Testis (tissue), 3 donors: Measurements from ENCODE around the gene TRIP6. TPM values are rescaled to one million over a fixed set of nuclear protein-coding genes. Genes with fewer than 3 reads are reported as not detected.

Experiments
- DNase-seq: peaks from one replicate; pipeline ENCODE4 v3.0.0-alpha.2; 2019
- H3K27ac ChIP-seq, 2 donors: fragments of 200-600 bp; sonication (generic); one replicate each; pipeline ENCODE4 v1.5.1; 2019
- H3K27me3 ChIP-seq: fragments of 200-600 bp; sonication (generic); one replicate; pipeline ENCODE4 v1.5.1; 2019
- H3K36me3 ChIP-seq: fragments of 200-600 bp; sonication (generic); one replicate; pipeline ENCODE4 v1.5.1; 2017; ENCODE audit warnings: low read depth; ENCODE audit errors: missing control alignments
- H3K4me1 ChIP-seq: fragments of 200-600 bp; sonication (generic); one replicate; pipeline ENCODE4 v1.5.1; 2019
- H3K4me3 ChIP-seq, 2 donors: fragments of 200-600 bp; sonication (generic); one replicate each; pipeline ENCODE4 v1.5.1; 2017 to 2019
- H3K9me3 ChIP-seq: fragments of 200-600 bp; sonication (generic); one replicate; pipeline ENCODE4 v1.5.1; 2017
- CTCF ChIP-seq, 3 experiments: fragments of 450-650 bp in 2 of 3; fragments of 200-600 bp in 1 of 3; sonication (generic) in 1 of 3; IDR thresholded peaks; one replicate each; pipeline ENCODE4 v1.5.1; 2016 to 2019; ENCODE audit warnings: antibody characterized with exemption in 3 of 3, mild to moderate bottlenecking in 2 of 3, moderate library complexity in 1 of 3
- POLR2A ChIP-seq: fragments of 450-650 bp; IDR thresholded peaks from one replicate; pipeline ENCODE4 v1.6.1; 2017; ENCODE audit warnings: antibody characterized with exemption, mild to moderate bottlenecking, moderate library complexity
- WGBS, 2 donors: methylation state at CpG; one replicate each; pipeline ENCODE4 v1.1.5; 2018; 5-methylcytosine and 5-hydroxymethylcytosine counted together
- intact Hi-C: fragments of 100-400 bp; cut with DNase I; formaldehyde crosslinking; loops from one replicate; pipeline ENCODE4 v1.15.1; 2023; ENCODE audit warnings: low total_unique reads
- polyA plus RNA-seq: library from polyadenylated mRNA; stranded (reverse); fragments of 350-450 nt; fragmentation: Illumina TruSeq; extraction: RNeasy Lipid Tissue Mini Kit (QIAGEN cat#74804); gene quantifications from one replicate; pipeline ENCODE4 v1.2.3, GENCODE V29; 2014; ENCODE audit warnings: low read depth, low replicate concordance; ENCODE audit not compliant: insufficient read depth
- total RNA-seq, 2 donors: library from RNA; depleted of rRNA; stranded (reverse); fragments of >200 nt; gene quantifications; one replicate each; pipeline ENCODE4 v1.2.3, GENCODE V29; 2016

Gene TRIP6
- total and polyA plus RNA-seq, 3 donors from 2014 or later = 46.8 to 99.6 (median 49.8) TPM

GRCh38 chr7:100886936-100887515 lies 19.8 kb downstream of the TRIP6 start:
- Histone ChIP-seq H3K4me1 (peaks cover 15% of the 10 kb centered on the region), H3K27me3 (no peaks in the 10 kb centered on the region), H3K27ac (no peak overlapping the region), H3K9me3 (no peaks in the 10 kb centered on the region), H3K36me3 (no peaks in the 10 kb centered on the region), H3K4me3 (no peak overlapping the region)
- 83 to 85% methylated on average over 19 to 25 of the region's 25 CpGs for WGBS, 2 donors
- DNase-seq = no peak
- intact Hi-C loops = no loop called here
- TF ChIP-seq CTCF (IDR thresholded peaks at IDR 0.05) (no peak), POLR2A (no peak)

GRCh38 chr7:100887516-100888290 lies 20.5 kb downstream of the TRIP6 start:
- intact Hi-C loops = no loop called here
- Histone ChIP-seq H3K36me3 (no peaks in the 10 kb centered on the region), H3K4me1 (peaks cover 15% of the 10 kb centered on the region), H3K27ac (no peak overlapping the region), H3K27me3 (no peaks in the 10 kb centered on the region), H3K9me3 (no peaks in the 10 kb centered on the region), H3K4me3 (no peak overlapping the region)
- DNase-seq = no peak
- TF ChIP-seq POLR2A = no peak
- no peak for TF ChIP-seq CTCF (IDR thresholded peaks at IDR 0.05)
- 68 to 77% methylated on average over 21 of the region's 21 CpGs for WGBS, 2 donors

GRCh38 chr7:100888291-100888987 lies 21.3 kb downstream of the TRIP6 start:
- WGBS, 2 donors = 69 to 71% methylated on average over 13 to 18 of the region's 18 CpGs
- H3K4me3 ChIP-seq = peak overlapping the region in 1 of 2 donors; percentile 75
- DNase-seq = no peak
- H3K9me3 ChIP-seq = no peaks in the 10 kb centered on the region
- no peak for TF ChIP-seq CTCF (IDR thresholded peaks at IDR 0.05)
- no peak for TF ChIP-seq POLR2A
- H3K27ac ChIP-seq = peak overlapping the region in 1 of 2 donors; percentile 65
- peaks cover 15% of the 10 kb centered on the region for H3K4me1 ChIP-seq
- intact Hi-C loops = no loop called here
- H3K27me3 ChIP-seq = no peaks in the 10 kb centered on the region
- H3K36me3 ChIP-seq = no peaks in the 10 kb centered on the region

GRCh38 chr7:100888988-100889750 lies 22.0 kb downstream of the TRIP6 start, which contains the start of gene UFSP1:
Gene UFSP1, minus strand, starts transcription at chr7:100889715. Its CDS starts 444 bp downstream, at chr7:100889271.
- H3K4me1 ChIP-seq = peaks cover 15% of the 10 kb centered on the region
- H3K4me3 ChIP-seq = peak within 1 kb of the TSS; percentile 62 to 75
- intact Hi-C loops = no loop called here
- DNase-seq = no peak
- H3K9me3 ChIP-seq = no peaks in the 10 kb centered on the region
- 4 to 60% methylated on average over 1 to 41 of the region's 73 CpGs for WGBS, 2 donors
- no peak for TF ChIP-seq CTCF (IDR thresholded peaks at IDR 0.05)
- no peak for TF ChIP-seq POLR2A
- H3K36me3 ChIP-seq = no peaks in the 10 kb centered on the region
- H3K27me3 ChIP-seq = no peaks in the 10 kb centered on the region
- H3K27ac ChIP-seq = peak within 1 kb of the TSS; percentile 84
